ENCODE data around the gene VPS13C. TPM values are rescaled to one million over a fixed set of nuclear protein-coding genes. Genes with fewer than 3 reads are reported as not detected.

Gene VPS13C
- total and polyA plus RNA-seq, 12 donors, result 18.9 to 114 (median 55.2) TPM

GRCh38 chr15:61841466-61841865 lies 218.8 kb downstream of the VPS13C start:
- no peaks in the 10 kb centered on the region for H3K9me3 ChIP-seq (replicated peaks in 1 of 3)
- WGBS, 4 donors, result 79 to 87% (median 84%) methylated on average over 9 of the region's 9 CpGs
- no peak overlapping the region for H3K27ac ChIP-seq
- TF ChIP-seq CTCF (IDR thresholded peaks at IDR 0.05), result no peak
- no peak for TF ChIP-seq POLR2A (IDR thresholded peaks at IDR 0.05)
- DNase-seq, result no peak
- no peaks in the 10 kb centered on the region for H3K4me1 ChIP-seq (replicated peaks in 1 of 2)
- H3K27me3 ChIP-seq, result no peaks in the 10 kb centered on the region
- no peak overlapping the region for H3K4me3 ChIP-seq
- no peaks in the 10 kb centered on the region for H3K36me3 ChIP-seq (replicated peaks in 1 of 2)
- intact Hi-C loops (cut with DNase I), result no loop called here

GRCh38 chr15:61840090-61840489 lies 220.2 kb downstream of the VPS13C start:
- no peak for DNase-seq
- Histone ChIP-seq H3K9me3 (replicated peaks in 1 of 3) (no peaks in the 10 kb centered on the region), H3K27me3 (no peaks in the 10 kb centered on the region), H3K36me3 (replicated peaks in 1 of 2) (no peaks in the 10 kb centered on the region), H3K4me1 (replicated peaks in 1 of 2) (no peaks in the 10 kb centered on the region), H3K4me3 (no peak overlapping the region), H3K27ac (no peak overlapping the region)
- TF ChIP-seq CTCF (IDR thresholded peaks at IDR 0.05) (no peak), POLR2A (IDR thresholded peaks at IDR 0.05) (no peak)
- intact Hi-C loops (cut with DNase I), result no loop called here
- 80 to 84% (median 81%) methylated on average over 12 of the region's 12 CpGs for WGBS, 4 donors

- Histone ChIP-seq H3K27me3 (no peaks in the 10 kb centered on the region), H3K27ac (no peak overlapping the region), H3K4me1 (replicated peaks in 1 of 2) (no peaks in the 10 kb centered on the region), H3K4me3 (no peak overlapping the region), H3K36me3 (replicated peaks in 1 of 2) (no peaks in the 10 kb centered on the region), H3K9me3 (replicated peaks in 1 of 3) (no peaks in the 10 kb centered on the region)
- DNase-seq, result no peak
- no peak for TF ChIP-seq CTCF (IDR thresholded peaks at IDR 0.05)
- TF ChIP-seq POLR2A (IDR thresholded peaks at IDR 0.05), result no peak
- intact Hi-C loops (cut with DNase I), result loop anchor here in 1 of 2 donors (10.0 kb wide), 1 partner anchor 1345 kb away; no protein-coding TSS in a partner anchor
- 82 to 87% (median 83%) methylated on average over 8 of the region's 8 CpGs for WGBS, 4 donors
Observed at GRCh38 chr15:61839546-61839945, 220.7 kb downstream of the VPS13C start.

- peak; percentile 71 to 92 (median 79) for TF ChIP-seq CTCF (IDR thresholded peaks at IDR 0.05)
- no peak for TF ChIP-seq POLR2A (IDR thresholded peaks at IDR 0.05)
- Histone ChIP-seq H3K4me1 (replicated peaks in 1 of 2) (no peaks in the 10 kb centered on the region), H3K27me3 (no peaks in the 10 kb centered on the region), H3K36me3 (replicated peaks in 1 of 2) (no peaks in the 10 kb centered on the region), H3K27ac (no peak overlapping the region), H3K4me3 (no peak overlapping the region), H3K9me3 (replicated peaks in 1 of 3) (no peaks in the 10 kb centered on the region)
- 8 to 10% (median 10%) methylated on average over 9 of the region's 9 CpGs for WGBS, 4 donors
- intact Hi-C loops (cut with DNase I), result loop anchor here in 1 of 2 donors (10.0 kb wide), 1 partner anchor 1341 kb away; no protein-coding TSS in a partner anchor
- DNase-seq, result peak; percentile 56 to 85 (median 67)
Observed at GRCh38 chr15:61835496-61836106, 224.6 kb downstream of the VPS13C start.
